CD4-positive, alpha-beta T cell treated with Interleukin-6 at 100 ng/mL for 8 hours (primary cell): ENCODE data around the gene MIPEP.

Experiments
- DNase-seq: peaks from one replicate; pipeline ENCODE4 v3.0.0-alpha.2; 2020; ENCODE audit warnings: mixed read lengths, low spot score

The MIPEP gene

GRCh38 chr13:23680845-23681669 is 208.1 kb downstream of the MIPEP start:
- DNase-seq = no peak
